Measurements from ENCODE around the gene CPNE4.
"Not testable (repeated sequence)": the region's sequence is repeated elsewhere in the genome, so short reads cannot be mapped to it uniquely, and the experiment has no call there.

CPNE4 gene

DNA sequence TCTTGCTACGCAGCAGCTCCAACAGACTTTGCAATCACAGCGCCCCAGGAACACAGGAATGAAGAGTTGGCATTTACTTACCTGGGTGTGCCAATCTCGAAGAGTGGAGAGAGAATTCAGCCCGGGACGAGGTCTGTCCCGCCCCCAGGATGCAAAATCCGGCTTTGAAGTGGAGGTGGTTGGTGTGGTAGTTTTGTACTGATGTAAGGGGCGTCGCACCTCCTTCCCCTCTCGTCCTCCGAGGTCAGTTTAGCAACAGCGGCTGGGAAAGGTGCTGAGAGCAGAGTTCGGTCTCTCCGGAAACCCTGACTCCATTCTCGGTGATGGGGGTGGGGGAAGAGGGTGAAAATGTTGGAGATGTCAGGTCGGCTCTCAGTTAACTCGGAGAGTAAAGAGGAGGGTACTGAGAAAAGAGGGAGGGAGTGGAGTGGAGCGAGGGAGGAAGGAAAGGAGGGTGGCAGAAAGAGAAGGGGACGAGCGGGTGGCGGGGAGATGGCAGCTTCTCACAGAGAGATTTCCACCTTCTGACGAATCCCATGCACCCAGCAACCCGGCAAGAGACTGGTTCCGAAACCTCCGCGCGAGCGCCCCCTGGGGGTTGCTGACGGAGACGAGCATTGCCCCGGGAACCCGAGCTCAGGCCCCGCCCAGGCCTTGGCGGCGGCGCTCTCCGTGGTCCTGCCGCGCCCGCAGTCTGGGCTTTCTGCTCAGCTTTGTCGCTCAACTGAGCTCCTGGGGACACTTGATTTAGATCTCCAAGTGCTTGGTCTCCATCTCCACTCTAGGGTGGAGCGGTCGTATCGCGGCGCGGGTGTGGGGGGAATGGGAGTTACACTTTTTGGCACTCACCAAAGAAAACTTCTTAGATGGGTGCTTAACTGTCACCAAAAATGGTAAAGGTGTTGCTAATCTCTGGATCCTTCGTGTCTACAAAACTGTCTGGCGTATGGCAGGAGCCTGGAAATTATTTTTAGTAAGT, at the start of gene CPNE4:
Gene CPNE4, minus strand, starts transcription at position 529 of the 979 bp plus-strand sequence.
- DNase-seq (ENCODE audit: low spot score) = peak; percentile 54

DNA sequence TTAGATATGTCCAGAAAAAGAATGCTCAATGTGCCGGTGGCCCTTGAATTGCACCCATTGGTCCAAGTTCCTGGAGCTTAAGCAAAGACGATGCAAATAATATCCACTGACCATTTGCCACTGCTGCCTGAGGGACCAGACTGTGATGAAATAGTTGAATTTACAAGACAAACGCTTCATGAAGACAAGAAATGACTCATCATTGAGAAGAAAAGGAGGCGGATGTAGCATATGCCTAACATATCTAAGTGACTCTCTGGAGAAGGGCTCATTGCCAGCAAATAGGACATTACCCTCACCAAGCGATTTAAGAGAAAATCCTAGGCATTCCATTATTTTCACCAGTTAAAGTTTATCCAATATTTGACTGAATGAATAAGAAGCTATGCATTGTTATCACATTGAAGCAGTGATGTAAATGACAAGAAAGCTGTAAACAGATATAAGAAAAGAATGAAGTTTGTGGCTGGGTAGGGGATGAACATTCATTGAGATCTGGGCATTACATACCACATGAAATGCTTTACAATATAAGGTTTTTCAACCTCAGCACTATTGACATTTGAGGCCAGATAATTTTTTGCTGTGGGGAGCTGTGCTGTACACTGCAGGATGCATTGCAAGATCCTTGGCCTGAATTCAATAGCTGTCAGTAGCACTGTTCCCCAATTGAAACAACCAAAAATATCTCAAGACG, 48.9 kb upstream of the CPNE4 start:
- no peak for DNase-seq (ENCODE audit: low spot score)

DNA sequence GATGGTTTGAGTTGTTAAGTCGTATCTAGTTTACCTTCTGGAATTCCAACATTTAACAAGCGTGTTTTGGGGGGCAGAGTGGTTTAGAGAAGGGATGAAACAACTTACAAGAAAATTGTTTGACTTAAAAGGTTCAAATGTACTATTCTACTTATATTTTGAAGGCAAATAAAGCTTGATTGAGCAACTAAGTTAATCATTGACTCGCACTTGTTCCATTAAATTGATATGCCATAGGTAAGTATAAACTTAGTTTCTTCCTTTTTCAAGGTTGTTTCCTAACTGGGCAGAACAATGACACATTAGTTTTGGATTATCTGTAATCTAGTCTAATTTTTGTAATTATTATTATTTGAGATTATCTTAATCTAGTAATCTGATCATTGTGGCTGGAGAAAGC, 48.3 kb upstream of the CPNE4 start:
- DNase-seq (ENCODE audit: low spot score) = no peak

DNA sequence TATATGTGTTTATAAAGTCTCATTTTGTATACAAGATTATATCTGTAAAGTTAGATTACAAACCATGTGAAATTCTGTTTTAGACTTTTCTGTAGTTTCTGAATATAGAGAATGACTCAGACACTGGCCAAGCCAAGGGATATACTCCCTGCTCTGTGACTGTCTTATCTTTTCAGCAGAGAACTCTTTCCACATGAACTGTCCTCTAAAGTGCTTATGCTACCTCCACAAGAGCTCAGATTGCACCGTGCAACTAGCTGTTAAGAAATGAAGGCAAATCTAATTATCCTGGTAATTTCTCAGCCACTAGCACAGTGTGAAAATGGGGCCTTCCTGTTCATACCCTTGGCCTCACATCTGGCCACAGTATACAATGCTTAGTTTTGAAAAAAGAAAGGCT, 44.3 kb upstream of the CPNE4 start:
- DNase-seq (ENCODE audit: low spot score) = no peak

DNA sequence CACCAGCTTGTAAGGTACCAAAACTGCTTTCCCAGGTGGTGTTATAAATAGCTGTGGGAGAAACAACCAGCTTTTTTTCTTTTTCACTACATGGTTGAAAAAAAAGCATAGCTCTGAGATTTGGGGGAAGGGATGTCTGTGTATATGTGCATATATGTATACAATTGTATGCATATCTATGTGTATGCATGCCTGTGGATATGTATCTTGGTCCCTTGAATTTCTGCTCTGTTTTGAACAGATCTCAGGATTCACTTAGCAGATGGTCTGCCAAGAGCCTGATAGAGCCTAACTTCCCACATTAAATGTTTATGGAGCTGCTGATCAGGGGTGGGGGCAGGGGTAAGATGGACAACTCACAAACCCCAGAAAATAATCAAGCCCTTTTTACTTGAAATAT, 39.0 kb upstream of the CPNE4 start:
- no peak for DNase-seq (ENCODE audit: low spot score)

DNA sequence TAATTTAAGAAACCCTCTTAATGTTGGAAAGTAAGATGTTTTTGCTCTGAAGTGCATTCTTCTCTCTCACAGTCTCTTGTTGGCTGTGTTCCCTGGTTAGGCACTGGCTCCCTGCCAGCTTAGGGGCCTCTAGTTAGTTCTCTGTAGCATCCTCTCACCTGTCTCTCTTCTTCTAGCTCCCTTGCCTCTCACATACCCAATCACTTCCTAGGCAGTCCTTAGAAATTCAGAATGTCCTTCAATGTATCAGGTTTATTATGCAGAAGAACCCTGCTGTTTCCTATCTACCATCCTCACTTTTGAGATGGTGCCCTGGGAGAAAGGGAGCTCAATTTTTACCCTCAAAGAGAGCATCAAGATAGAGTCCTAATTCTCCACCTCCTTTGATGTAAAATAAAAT, 36.2 kb upstream of the CPNE4 start:
- no peak for DNase-seq (ENCODE audit: low spot score)

DNA sequence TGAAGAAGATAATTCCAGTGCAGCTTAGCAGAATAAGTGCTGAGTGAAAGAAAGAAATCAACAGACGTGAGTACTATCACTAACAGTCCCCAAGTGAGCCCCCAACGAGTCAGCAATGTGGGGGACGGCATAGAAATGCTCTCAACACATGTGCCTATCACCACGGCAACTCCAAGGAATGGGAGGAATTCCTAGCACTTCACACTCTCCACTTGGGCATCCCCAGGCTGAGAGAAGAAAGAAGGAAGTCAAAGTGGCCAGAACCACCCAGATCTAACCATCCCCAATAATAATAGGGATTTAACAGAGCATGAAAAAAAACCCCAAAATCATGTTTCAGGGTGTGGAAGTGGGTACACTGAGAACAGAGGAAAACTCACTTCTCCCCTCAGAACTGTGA, 29.3 kb upstream of the CPNE4 start:
- DNase-seq (ENCODE audit: low spot score) = no peak

DNA sequence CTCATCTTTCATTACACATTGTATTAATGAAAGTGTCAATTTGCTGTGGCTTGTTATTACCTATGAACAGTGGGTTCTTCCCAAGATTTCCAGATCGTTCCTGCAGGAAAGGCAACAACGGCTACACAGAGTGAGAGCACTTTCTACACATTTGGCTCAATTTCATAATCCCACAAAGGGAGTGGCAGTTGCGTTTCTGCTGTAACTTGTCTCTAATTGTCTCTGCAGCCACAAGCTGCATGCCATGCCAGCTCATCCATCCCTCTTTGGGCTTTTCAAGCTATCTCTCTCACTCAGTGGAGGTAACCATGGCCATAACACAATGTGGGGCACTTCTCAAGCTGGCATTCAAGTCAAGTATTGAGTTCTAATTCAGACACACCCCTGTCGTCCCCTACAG, 27.7 kb upstream of the CPNE4 start:
- no peak for DNase-seq (ENCODE audit: low spot score)

DNA sequence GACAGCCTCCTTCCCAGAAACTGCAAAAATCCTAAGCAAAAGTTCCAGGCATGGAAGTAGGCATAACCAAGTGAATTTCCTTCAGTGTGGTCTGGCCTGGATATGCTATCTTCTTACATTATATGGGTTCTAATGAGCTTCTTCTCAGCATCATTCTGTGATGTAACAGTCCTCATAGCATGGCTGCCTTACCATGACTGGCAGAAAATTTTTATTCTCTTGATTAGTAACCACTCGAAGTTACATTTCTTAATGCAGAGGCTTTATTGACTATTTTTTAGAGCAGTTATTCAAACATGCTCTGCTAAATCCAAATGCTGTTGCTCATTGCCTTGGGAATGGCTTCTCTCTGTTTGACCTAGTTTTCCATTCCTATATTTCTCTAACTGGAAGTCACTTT, 21.1 kb upstream of the CPNE4 start:
- no peak for DNase-seq (ENCODE audit: low spot score)

DNA sequence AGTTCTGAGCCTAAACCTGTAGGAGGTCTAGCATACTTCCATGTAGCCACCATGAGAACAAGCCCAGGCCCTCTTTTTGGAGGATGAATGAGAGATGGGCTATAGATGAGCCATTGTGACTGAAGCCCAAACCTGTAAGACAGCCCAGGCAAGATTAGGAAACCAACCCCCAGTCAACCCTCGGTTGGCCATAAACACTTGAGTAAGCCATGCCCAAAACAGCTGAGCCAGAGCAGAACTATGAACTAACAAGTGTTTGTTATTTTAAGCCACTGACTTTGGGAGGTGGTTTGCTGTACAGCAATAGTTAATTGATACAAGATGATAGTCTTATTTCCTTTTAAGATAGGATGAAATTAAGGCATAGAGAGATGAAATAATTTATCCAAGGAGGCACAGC, 12.4 kb upstream of the CPNE4 start:
- DNase-seq (ENCODE audit: low spot score) = no peak

DNA sequence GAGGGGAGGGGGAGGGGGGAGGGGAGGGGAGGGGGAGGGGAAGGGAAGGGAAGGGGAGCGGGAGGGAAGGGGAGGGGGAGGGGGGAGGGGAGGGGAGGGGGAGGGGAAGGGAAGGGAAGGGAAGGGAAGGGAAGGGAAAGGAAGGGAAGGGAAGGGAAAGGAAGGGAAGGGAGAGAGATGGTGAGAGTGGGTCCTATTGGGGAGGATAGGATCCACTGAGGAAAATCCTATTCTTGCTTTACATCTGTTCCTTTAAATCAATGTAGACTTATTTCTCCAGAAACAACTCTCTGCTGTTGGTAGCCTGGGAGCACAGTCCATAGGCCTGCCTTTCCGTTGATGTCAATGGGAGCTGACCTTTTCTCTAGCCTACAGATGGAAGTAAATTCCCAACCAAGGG, 10.1 kb upstream of the CPNE4 start:
- DNase-seq (ENCODE audit: low spot score) = not testable (repeated sequence)

DNA sequence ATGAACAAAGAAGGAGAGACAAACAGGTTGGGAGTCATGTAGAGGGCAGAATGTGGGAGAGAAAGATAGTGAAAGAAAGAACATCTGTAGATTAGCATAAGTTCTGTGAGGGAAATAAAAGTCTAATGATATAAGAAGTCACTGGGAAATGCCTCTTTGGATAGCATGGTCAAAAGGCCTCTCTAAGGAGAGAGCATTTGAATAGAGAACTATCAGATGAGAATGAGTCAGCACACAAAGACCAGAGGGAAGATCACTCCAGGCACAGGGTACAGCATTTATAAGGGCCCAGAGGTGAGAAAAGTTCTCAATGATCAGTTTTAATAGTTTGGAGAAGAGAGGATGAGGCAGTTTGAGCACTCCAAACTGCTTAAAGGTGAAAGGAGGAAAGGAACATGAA, 7.9 kb upstream of the CPNE4 start:
- DNase-seq (ENCODE audit: low spot score) = no peak

DNA sequence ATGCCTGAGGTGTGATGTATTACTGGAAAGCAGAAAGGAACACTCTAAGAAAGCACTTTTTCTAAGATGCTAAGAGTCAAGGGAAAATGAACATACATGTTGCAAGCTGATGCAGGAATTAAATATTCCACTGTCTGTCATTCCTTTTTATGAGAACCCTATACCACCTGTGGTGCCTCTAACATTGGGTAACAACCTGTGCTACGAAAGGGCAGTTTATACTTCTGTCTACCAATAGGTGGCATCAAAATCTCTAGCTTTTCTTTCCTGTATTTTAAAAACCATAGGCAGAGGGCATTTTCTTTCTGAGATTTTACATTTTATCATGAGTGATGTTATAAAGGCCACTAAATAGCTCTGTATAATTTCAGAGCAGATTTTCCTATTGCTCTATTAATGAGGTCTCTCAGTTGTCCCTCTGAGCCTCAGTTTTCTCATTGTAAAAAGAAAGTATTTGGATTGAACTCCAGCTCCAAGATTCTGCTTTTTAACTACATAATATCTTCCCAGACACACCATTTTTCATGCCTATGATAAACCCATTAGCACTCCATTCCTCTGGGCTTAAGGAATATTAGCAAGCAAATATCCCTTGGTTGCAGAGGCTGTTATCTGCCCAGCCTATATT, 3.5 kb upstream of the CPNE4 start:
- no peak for DNase-seq (ENCODE audit: low spot score)

DNA sequence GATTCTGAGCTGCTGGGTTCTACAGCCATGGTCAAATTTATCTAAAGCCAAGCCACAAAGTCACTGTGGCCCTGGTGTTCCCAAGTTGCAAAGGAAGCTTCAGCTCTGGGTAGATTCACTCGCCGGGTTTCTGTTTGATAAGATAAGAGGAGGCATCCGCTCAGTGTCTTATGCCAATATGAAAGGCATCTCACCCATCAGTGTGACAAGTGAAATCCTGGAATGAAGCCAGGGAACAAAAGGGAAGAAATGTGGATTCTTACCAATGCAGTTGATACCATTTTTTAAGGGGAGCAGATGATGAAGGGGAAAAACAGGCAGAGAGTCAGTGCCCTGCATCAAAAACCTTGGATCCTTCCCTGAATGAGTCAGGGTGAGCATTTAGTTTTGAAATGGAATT, 2.8 kb upstream of the CPNE4 start:
- DNase-seq (ENCODE audit: low spot score) = no peak

DNA sequence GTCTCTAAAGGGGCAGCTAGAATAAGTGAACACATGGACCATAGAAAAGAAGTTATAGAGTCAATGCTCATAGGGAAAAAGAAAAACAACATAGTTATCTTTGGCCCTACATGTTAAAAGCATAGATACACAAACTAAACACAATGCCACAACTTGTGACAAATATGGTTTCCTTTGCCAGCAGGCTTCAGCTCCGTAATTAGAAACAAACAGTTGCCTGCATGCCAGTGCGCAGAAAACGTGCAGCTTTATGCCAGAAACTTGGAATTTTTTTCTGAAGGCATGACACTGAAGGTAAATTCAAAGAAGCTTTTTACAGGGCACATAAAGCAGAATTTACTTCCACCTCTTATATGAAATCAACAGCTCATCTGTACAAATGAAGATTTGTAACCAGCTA, 2.2 kb upstream of the CPNE4 start:
- no peak for DNase-seq (ENCODE audit: low spot score)

DNA sequence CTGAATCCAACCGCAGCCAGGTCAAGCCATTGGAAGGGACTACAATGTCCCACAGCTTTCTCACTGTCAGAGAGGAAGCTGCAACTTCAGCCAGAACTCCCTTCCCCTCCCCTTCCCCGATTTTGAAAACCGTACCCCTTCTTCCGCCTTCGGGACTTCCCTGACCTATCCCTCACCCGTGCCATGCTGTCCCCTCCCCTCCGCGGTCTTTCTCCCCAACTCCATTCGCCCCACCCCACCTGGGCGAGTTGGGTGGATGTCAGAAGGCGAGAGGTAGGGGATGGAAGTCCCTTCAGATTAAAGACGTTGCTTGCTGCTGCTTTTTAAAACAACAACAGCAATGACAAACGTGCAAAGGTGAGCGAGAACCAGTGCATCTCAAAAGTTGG, 723 bp downstream of the CPNE4 start:
- no peak for DNase-seq (ENCODE audit: low spot score)

DNA sequence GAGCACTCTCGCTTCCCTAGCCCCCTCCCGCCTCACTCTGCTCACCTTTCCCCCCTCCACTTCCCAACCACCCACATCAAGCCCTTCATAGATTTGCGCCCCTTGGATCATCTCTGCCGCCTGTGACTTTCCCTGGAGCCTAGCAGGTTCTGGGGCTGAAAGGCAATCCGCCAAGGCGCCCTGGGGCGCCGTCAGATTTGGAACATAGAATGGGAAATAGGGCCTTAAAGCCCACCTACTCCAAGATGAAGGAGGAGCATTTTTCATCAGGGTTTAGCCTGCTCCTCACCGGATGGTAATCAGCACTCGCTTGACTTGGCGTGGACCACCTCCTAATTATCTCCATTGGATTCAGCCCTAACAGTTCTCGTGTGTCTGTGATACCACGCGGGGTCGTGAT, 1.3 kb downstream of the CPNE4 start:
- DNase-seq (ENCODE audit: low spot score) = no peak

DNA sequence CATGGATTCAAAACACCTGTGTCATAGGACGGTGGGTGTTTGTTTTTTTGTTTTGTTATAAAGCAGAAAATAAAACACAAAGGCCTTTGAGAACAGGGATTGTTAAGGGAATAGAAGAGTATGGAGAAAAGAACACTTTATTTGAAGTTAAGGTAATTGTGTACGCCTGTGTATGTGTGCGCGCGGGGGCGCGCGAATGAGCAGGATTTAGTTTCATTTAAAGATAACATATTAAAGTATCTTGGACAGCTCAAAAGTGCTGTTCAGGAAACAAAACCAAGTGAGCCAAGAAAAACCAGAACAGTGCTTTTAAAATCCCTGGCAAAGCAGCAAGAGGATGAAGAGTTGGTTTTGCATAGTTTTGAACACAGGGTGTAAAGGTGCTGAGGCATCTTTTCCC, 1.9 kb downstream of the CPNE4 start:
- no peak for DNase-seq (ENCODE audit: low spot score)

DNA sequence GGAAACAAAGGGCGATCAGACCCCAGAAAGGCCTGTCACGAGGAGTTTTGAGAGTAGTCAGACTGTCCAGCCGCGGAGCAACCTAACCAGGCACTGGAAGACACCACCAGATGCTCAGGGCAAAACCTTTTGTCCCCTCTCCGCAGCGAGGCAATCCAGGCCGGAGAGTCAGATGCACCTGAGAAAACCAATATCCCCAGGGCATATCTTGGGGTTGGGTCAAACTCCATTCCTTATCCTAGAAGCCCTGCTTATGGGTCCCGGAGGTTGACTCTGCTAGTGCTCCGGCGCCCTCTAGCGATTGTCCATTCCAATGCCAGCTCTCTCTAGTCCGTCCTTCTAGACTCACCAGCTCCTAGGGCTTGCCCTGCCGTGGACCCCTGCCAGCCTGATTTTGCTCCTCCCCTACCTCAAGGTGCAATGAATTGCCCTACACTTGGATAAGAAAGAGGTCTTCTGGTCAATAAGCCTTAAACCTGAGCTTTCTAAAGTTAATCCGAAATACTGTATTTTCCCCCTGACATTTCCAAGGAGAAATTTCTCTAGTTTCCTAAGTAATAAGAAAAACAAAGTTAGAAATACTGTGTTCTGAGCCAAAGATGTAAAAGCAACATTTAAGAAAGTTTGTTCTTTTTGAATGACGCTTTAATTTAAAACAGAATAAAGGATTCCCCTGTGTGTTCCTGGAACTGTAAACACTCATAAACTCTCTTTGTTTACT, 5.5 kb downstream of the CPNE4 start:
- peak; percentile 67 for DNase-seq (ENCODE audit: low spot score)

DNA sequence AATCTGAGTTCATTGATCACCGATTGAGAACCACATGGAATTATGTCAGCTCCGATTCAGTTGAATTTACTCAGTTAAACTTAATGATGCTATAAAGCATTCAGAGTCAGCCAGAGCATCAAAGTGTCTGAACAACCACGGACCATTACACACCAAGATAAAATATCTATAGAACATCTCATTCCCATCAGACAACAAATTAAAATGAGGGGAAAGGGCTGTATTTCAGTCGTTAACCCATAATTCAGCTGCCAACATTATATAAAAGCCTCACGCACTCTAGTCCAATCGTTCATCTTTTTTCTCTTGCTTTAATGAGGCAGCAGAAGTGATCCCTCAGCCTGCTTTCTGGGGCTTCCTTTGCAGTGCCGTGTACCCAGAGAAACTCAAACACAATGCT, 11.9 kb downstream of the CPNE4 start:
- DNase-seq (ENCODE audit: low spot score) = no peak

DNA sequence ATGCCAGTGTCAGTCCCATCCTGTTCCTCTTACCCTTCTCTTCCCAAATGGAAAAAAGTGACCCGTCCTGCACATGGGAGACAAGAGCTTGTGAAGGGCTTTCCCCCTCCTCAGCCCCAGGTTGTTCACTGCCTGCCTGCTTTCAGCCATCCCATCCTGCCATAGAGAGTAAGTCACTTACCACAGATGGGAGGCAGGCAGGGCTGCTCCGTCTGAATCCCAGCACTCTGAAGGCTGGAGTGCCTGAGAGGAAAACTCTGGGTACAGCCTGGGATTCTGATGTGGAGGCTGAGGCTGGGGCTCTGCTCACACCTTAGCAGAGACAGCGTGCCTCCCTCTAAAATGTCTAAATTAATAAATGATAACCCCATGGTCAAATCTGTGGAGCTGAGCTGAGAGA, 14.8 kb downstream of the CPNE4 start:
- DNase-seq (ENCODE audit: low spot score) = no peak

DNA sequence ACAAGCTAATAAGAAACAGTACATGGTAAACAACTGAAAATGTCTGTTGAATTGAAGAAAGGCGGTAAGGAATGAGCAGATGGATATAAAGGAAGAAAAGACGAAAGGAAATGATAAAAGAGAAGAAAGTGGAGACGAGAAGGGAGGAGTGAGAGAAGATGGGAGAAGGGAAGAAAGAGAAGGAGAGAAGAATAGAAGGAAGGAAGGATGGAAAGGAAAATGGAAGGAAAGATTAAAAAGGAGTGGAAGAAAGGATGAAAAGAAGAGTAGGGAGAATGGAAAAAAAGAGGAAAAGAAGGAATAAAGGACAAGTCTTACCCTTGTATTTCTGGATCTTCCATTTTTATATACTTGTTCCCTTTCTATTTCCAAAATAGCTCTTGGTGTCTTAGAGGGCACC, 17.7 kb downstream of the CPNE4 start:
- DNase-seq (ENCODE audit: low spot score) = no peak
